RWPE2 (cell line): ENCODE measurements around the gene DNAJC7.
"Not testable (repeated sequence)": the region's sequence is repeated elsewhere in the genome, so short reads cannot be mapped to it uniquely, and the experiment has no call there.

Experiments
- ATAC-seq: fragments of 200-7000 bp; cut with Tn5 transposase; 3 replicates; pipeline ENCODE4 v1.9.1; 2021; ENCODE audit warnings: low read depth
- DNase-seq: peaks from one replicate; pipeline ENCODE4 v3.0.0-alpha.2; 2020; ENCODE audit warnings: low spot score
- H3K27ac ChIP-seq: fragments of 450-650 bp; 2 replicates; pipeline ENCODE4 v1.5.1; 2017; ENCODE audit warnings: mild to moderate bottlenecking; ENCODE audit not compliant: poor library complexity, severe bottlenecking
- H3K27me3 ChIP-seq: fragments of 250-450 bp; sonication (Bioruptor Pico); 2 replicates; pipeline ENCODE4 v1.5.1; 2021; ENCODE audit warnings: mild to moderate bottlenecking, moderate library complexity; ENCODE audit not compliant: insufficient read depth, poor library complexity, severe bottlenecking
- H3K36me3 ChIP-seq: fragments of 250-450 bp; sonication (Bioruptor Pico); 2 replicates; pipeline ENCODE4 v1.5.1; 2020; ENCODE audit warnings: low read depth, mild to moderate bottlenecking, moderate library complexity
- H3K4me1 ChIP-seq: fragments of 250-450 bp; sonication (Bioruptor Pico); 2 replicates; pipeline ENCODE4 v1.5.1; 2021; ENCODE audit warnings: mild to moderate bottlenecking, moderate library complexity; ENCODE audit not compliant: insufficient read depth, poor library complexity, severe bottlenecking
- H3K4me3 ChIP-seq: fragments of 250-450 bp; sonication (Bioruptor Pico); 2 replicates; pipeline ENCODE4 v1.5.1; 2021; ENCODE audit warnings: mild to moderate bottlenecking, moderate library complexity; ENCODE audit not compliant: severe bottlenecking
- H3K9me3 ChIP-seq: fragments of 250-450 bp; sonication (Bioruptor Pico); 2 replicates; pipeline ENCODE4 v1.5.1; 2021; ENCODE audit warnings: mild to moderate bottlenecking, moderate library complexity; ENCODE audit not compliant: severe bottlenecking
- TF ChIP-seq, protein P1 (sequence below): fragments of 450-650 bp; IDR thresholded peaks from one replicate; pipeline ENCODE4 v1.5.1; 2017; ENCODE audit warnings: mild to moderate bottlenecking, moderate library complexity; ENCODE audit not compliant: poor library complexity, severe bottlenecking

The DNAJC7 gene

DNA sequence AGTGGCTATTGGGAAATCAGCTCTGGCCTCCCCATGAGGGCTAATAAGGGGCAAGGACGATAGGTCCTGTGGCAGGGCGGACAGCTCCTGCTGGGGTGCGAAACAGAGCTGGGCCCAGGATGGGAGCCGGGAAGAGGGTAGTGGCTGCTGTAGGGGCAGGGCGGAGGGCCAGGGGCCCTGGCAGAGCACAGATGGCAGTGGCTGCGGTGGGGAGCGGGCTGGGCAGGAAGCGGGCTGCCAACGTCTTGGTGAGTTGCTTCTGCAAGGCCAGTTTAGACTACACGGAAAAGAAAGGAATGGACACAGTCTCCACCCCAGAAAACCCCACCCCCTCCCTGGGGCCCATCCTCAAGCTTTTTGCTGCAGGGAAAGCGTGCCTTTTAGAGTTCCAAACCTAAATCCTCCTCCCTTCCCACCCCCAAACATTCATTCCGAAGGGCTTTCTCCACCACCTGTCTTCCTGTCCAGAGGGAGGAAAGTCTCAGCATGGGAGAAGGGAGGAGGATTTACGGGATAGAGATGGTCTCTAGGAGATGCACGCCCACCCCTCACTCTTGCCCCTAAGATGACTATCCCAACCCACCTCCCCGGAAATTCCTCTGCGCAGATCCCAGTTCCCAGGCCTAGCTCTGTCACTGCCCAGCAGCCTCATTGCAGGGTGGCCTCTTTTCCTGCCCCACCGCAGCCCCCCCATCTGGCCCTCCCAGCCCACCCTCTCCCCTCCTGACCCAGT is 9.8 kb upstream of the DNAJC7 start:
- Histone ChIP-seq H3K27ac (no peak overlapping the region), H3K4me1 (peaks cover 8% of the 10 kb centered on the region), H3K9me3 (no peaks in the 10 kb centered on the region), H3K27me3 (no peaks in the 10 kb centered on the region), H3K4me3 (no peak overlapping the region), H3K36me3 (peaks cover 17% of the 10 kb centered on the region)
- ATAC-seq: no peak
- DNase-seq: no peak
- TF ChIP-seq, protein P1, sequence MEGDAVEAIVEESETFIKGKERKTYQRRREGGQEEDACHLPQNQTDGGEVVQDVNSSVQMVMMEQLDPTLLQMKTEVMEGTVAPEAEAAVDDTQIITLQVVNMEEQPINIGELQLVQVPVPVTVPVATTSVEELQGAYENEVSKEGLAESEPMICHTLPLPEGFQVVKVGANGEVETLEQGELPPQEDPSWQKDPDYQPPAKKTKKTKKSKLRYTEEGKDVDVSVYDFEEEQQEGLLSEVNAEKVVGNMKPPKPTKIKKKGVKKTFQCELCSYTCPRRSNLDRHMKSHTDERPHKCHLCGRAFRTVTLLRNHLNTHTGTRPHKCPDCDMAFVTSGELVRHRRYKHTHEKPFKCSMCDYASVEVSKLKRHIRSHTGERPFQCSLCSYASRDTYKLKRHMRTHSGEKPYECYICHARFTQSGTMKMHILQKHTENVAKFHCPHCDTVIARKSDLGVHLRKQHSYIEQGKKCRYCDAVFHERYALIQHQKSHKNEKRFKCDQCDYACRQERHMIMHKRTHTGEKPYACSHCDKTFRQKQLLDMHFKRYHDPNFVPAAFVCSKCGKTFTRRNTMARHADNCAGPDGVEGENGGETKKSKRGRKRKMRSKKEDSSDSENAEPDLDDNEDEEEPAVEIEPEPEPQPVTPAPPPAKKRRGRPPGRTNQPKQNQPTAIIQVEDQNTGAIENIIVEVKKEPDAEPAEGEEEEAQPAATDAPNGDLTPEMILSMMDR: no peak

DNA sequence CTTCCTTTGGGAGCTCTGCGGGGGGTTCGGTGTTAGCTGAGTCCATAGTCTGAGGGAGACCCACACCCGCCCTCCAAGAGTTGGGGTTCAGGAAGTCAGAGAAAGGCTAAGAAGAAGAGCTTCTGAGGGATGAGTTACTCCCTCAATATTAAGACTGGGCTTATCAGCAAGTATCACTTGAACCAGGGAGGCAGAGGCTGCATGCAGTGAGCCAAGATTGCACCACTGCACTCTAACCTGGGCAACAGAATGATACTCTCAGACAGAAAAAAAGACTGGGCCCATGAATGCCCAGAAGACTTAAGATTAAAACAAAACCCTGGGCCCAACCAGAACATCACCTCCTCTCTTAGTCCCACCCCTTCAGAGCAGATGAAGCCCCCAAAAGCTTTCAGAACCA is 8.7 kb upstream of the DNAJC7 start:
- Histone ChIP-seq H3K9me3 (no peaks in the 10 kb centered on the region), H3K27me3 (no peaks in the 10 kb centered on the region), H3K27ac (no peak overlapping the region), H3K4me3 (no peak overlapping the region), H3K36me3 (peaks cover 23% of the 10 kb centered on the region), H3K4me1 (peaks cover 10% of the 10 kb centered on the region)
- ATAC-seq (no peak), DNase-seq (no peak)
- TF ChIP-seq, protein P1: no peak

DNA sequence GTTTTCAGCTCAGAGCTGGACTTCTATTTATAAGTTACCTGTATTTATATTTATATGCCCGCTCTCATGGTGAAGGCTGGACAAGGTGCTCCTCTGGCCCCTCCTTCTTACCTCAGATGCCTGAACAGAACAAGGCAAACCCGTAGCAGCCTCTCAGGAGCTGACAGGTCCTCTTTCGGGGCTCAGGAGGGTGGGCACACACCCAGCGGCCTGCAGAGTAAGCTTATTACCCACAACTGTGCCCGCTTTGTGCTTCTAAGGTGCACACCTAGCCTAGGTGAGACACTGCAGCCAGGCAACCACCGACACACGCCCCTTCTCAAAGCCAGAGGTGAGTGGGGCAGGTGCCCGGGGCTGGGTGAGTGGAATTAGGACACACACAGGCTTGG is 7.9 kb upstream of the DNAJC7 start:
- DNase-seq: no peak
- peak overlapping the region; percentile 63 for H3K27ac ChIP-seq
- H3K36me3 ChIP-seq: peaks cover 23% of the 10 kb centered on the region
- ATAC-seq: no peak
- no peak overlapping the region for H3K4me3 ChIP-seq
- no peaks in the 10 kb centered on the region for H3K27me3 ChIP-seq
- H3K4me1 ChIP-seq: peaks cover 13% of the 10 kb centered on the region
- no peaks in the 10 kb centered on the region for H3K9me3 ChIP-seq
- TF ChIP-seq, protein P1: peak; percentile 75

DNA sequence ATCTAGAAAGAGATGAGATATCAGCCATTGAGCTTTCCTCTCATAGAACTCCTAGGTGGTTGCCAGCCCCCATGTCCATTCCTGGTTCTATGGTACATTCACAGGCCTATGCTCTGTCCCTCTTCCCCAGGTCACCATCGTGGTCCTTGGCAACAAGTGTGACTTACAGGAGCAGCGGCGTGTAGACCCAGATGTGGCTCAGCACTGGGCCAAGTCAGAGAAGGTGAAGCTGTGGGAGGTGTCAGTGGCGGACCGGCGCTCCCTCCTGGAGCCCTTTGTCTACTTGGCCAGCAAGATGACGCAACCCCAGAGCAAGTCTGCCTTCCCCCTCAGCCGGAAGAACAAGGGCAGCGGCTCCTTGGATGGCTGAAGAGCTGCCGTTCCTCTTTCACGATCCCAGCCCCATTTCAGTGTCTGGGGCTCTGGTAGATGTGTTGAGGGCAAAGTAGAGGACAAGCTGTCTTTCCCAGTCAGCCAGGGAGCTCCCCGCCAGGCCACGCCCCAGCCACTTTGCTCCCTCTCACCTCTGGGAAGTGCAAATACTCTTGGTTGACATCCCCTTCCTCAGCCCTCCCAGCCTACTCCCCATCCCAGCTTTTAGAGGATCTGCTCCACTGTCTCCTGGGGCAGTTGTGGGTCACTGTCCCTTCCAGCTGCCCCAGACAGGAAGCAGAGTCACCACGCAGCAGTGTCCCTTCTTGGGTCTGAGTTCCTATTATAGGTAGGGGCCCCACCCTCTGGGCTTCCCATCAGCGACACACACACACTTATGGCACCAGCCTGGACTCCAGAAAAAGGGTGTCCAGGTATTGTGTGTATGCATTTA is 6.5 kb upstream of the DNAJC7 start:
- TF ChIP-seq, protein P1: no peak
- H3K27ac ChIP-seq: peak overlapping the region; percentile 63
- ATAC-seq: no peak

DNA sequence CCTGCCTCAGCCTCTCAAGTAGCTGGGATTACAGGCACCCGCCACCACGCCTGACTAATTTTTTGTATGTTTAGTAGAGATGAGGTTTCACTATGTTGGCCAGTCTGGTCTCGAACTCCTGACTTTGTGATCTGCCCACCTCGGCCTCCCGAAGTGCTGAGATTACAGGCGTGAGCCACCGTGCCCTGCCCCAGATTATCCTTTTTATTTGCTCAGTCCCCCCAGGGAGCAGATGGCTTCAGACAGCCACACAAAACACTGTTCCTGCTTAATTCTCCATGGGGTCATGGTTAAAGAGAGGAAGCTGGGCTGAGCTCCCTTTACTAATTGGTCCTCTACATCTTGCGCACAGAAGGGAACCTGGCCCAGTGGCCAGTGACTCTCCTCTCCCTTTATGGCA is 3.6 kb upstream of the DNAJC7 start:
- H3K27ac ChIP-seq, ATAC-seq: not testable (repeated sequence)
- peaks cover 13% of the 10 kb centered on the region for H3K4me1 ChIP-seq

More for the DNA sequence above, 6.5 kb upstream of the DNAJC7 start:
- no peaks in the 10 kb centered on the region for H3K27me3 ChIP-seq
- peaks cover 13% of the 10 kb centered on the region for H3K4me1 ChIP-seq
- DNase-seq: no peak
- no peaks in the 10 kb centered on the region for H3K9me3 ChIP-seq
- H3K4me3 ChIP-seq: no peak overlapping the region
- peaks cover 23% of the 10 kb centered on the region for H3K36me3 ChIP-seq

More for the DNA sequence above, 3.6 kb upstream of the DNAJC7 start:
- Histone ChIP-seq H3K36me3 (peaks cover 27% of the 10 kb centered on the region), H3K4me3 (peak overlapping the region; percentile 72)
- not testable (repeated sequence) for H3K27me3 ChIP-seq, H3K9me3 ChIP-seq, DNase-seq
